CD4-positive, alpha-beta T cell treated with Interleukin-17A for 1 hour (primary cell): ENCODE data around the gene MRPS34.

Experiments
- DNase-seq: peaks from one replicate; pipeline ENCODE4 v3.0.0-alpha.2; 2020

MRPS34 gene

DNA sequence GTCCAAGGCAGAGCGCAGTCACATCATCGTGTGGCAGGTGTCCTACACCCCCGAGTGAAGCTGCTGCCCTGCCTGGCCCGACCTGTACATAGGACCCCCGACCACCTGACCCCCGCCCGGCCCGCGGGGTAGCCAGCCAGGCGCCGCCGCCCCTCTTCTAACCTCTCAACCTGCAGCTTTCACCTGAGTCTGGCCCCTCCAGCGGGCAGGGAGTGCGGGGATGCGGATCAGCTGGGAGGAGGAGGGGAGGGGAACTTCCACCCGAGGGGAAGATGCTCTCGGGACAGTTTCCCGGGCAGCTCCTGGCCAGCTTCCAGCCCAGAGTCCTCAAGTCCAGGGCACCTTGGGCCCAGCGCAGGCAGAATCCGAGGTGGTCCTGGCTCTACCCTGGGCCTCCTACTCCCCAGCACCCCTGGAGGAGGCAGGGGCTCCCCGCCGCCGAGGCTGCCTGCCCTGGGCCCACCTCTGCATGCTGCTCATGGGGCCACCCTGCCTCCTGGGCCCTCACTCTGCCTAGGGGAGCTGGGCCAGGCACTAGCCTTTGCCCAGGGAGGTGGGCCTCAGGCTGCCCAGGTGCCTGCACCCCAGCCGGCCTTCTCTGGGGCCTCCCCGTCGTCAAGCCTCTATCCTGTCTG is 4.0 kb downstream of the MRPS34 start:
- DNase-seq = no peak

DNA sequence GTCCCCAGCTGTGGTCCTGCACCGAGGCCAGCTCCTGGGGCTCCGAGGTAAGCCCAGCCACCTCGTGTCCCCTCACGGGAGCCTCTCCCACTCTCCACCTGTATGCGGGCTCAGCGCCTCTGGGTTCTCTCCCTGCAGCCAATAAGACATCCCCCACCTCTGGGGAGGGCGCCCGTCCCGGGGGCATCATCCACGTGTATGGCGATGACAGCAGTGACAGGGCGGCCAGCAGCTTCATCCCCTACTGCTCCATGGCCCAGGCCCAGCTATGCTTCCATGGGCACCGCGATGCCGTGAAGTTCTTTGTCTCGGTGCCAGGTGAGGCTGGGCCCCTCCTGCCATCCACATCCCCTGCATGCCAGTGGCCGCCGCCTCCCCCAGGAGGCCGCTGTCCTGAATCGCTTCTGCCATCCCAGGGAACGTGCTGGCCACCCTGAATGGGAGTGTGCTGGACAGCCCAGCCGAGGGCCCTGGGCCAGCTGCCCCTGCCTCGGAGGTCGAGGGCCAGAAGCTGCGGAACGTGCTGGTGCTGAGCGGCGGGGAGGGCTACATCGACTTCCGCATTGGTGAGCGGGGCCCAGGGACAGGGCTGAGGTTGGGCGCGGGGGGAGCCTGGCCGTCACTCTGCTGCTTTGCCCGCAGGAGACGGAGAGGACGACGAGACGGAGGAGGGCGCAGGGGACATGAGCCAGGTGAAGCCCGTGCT is 4.7 kb downstream of the MRPS34 start:
- no peak for DNase-seq

DNA sequence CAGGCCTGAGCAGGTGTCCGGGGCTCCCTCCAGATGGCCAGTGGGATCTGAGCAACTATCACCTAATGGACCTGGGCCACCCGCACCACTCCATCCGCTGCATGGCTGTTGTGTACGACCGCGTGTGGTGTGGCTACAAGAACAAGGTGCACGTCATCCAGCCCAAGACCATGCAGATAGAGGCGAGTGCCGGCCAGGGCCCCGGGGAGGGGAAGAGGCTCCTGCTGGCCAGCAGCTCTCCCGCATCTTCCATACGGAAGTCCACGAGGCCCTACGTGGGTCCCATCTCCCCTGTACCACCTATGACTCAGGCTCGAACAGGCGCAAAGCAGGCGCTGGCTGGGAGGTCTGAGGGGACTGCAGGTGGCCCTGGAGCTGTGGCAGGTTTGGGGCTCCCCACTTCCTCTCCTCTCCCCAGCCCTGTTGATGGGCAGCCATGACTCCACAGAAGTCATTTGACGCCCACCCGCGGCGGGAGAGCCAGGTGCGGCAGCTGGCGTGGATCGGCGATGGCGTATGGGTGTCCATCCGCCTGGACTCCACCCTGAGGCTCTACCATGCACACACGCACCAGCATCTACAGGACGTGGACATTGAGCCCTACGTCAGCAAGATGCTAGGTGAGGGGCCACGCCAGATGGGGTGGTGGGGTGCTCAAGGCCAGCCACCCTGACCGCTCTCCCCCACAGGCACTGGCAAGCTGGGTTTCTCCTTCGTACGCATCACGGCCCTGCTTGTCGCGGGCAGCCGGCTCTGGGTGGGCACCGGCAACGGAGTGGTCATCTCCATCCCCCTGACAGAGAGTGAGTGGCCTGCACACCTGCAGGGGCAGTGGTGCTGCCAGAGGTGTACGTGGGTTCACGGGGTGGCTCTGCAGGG is 5.6 kb downstream of the MRPS34 start:
- DNase-seq = no peak

DNA sequence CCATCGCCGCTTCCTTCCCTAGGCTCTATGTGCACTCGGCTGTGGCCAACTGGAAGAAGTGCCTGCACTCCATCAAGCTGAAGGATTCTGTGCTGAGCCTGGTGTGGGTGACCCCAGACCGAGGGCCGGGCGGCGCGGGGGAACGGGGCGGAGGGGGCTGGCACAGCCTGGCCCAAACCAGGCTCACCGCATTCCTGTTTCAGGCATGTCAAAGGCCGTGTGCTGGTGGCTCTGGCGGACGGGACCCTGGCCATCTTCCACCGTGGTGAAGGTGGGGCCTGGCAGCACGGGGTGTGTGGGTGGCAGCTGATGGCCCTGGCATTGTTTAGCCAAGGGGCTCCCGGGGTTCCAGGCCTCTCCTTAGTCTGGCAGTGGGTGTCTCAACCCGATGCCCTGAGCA is 6.2 kb downstream of the MRPS34 start:
- DNase-seq = no peak

DNA sequence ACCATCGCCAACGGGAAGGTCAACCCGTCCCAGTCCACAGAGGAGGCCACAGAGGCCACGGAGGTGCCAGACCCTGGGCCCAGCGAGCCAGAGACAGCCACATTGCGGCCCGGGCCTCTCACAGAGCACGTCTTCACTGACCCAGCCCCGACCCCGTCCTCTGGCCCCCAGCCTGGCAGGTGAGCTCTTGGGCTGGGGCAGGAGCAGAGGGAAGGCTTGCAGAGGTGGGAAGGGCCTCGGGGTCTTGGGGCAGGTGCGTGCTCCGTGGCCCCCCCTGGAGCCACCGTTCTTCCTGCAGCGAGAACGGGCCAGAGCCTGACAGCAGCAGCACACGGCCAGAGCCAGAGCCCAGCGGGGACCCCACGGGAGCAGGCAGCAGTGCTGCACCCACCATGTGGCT is 6.7 kb downstream of the MRPS34 start:
- no peak for DNase-seq

DNA sequence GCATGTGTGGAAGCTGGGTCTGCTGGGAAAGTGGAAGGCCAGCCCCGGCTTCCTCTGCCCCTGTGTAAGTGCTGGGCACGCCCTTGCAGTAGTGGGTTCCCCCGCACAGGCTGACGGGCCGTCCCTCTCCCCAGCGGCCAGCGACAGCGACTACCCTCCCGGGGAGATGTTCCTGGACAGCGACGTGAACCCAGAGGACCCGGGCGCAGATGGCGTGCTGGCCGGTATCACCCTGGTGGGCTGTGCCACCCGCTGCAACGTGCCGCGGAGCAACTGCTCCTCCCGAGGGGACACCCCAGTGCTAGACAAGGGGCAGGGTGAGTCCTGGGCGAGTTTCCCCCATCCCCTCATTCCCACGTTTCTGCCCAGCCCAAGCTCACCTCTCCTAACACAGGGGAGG is 7.1 kb downstream of the MRPS34 start:
- no peak for DNase-seq

DNA sequence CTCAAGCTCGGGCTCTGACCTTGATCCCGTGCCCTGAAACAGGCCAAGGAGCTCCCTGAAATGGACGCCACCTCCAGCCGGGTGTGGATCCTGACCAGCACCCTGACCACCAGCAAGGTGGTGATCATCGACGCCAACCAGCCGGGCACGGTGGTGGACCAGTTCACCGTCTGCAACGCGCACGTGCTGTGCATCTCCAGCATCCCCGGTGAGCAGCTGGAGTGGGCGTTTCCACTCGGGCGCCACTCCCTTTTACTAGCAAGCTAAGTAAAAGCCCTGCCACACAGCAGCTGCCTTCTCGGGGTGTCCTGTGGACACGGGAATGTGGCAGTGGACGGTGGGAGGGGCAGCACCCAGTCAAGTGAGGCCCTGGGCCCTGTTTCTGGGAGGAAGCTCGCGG is 8.0 kb downstream of the MRPS34 start:
- DNase-seq = no peak

DNA sequence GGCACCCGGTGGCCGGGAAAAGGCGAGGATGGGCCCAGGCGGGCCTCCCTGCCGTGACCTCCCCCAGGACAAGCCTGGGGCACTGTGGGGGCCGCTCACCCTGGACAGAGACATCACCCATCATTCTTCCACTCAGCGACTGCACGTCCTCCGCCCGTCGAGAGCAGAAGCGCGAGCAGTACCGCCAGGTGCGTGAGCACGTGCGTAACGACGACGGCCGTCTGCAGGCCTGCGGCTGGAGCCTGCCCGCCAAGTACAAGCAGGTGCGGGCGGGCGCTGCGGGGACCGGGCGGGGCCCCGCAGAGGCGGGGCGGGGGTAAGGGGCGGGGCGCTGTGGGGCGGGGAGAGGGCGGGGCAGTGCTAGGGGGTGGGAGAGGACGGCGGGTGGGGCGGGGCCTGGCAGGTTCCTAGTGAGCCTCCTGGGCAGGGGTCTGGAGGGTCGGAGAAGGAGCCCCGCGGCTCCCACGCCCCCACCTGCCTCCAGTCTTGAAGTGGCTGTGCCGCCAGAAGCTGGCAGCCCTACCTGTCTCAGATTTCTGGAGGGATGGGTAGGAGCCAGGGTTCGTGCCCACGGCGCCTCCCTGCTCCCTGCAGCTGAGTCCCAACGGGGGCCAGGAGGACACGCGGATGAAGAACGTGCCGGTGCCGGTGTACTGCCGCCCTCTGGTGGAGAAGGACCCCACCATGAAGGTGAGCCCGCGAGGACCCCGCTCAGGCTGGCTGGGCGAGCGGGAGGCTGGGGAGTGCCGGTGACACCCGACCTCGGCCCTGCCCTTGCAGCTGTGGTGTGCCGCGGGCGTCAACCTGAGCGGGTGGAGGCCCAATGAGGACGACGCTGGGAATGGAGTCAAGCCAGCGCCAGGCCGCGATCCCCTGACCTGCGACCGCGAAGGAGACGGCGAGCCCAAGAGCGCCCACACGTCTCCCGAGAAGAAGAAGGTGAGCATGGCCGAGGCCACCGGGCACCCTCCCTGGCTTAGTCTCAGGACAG is 9.1 kb downstream of the MRPS34 start:
- DNase-seq = no peak

DNA sequence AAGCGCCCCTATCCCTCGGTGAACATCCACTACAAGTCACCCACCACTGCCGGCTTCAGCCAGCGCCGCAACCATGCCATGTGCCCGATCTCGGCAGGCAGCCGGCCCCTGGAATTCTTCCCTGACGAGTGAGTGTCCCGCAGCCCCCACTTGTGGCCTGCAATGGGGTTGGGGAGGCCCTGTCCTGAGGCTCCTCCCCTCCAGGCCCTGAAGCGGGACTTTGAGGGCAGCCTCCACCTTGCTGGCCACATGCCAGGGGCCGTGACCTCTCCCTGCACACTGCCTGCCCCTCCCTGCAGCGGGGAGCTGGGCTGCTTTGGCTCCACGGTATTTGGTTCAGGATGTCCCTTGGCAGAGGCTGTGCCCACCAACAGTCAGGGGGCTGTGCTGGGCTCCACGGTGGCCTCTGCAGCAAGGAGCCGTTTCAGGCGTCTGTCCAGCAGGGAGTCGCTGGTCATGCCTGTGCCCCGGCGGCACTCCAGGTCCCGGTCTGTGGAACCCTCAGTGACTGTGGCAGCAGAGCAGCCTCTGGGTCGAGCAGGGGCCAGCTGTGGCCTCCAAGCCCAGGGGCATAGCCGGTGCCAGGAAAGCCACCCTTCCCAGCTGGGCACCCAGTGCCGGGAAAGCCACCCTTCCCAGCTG is 9.9 kb downstream of the MRPS34 start:
- no peak for DNase-seq

DNA sequence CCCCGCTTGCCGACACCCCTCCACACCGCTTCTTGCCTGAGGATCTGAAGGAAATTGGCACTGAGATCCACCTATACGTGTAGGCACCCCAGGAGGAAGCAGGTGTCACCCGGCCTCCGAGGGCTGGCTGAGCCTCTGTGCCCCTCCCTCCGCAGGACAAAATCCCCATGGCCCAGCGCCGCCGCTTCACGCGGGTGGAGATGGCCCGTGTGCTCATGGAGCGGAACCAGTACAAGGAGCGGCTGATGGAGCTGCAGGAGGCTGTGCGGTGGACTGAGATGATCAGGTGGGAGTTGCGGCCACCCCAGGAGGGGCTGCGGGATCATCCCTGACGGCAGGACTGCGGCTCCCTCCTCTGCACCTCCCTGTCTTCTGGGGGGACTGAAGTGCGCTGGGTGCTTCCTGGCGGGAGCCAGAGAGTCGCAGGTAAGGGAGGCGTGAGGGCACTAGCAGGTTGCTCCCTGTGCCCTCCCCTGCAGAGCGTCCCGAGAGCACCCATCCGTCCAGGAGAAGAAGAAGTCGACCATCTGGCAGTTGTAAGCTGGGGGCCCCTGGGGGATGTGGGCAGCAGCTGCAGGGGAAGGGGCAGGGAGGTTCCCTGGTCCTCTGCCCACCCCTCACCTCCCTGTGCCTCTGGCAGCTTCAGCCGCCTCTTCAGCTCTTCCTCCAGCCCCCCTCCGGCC is 10.6 kb downstream of the MRPS34 start:
- DNase-seq = no peak

DNA sequence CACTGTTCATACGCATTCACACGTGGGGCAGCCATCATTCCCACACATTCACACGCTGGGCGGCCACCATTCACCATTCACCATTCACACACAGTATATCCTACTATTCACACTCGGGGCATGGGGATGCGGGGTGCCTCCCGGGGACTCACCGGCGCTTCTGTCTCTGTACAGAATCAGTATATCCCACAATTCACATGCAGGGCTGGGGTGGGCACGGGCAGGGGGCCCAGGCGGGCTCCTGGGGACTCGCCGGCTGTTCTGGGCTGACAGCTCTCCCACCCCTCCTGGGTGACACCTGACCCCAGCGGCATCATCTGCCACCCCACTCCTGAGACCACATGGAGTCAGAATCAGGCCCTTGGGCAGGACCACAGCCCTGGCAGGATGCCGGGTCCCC is 11.2 kb downstream of the MRPS34 start:
- DNase-seq = no peak

DNA sequence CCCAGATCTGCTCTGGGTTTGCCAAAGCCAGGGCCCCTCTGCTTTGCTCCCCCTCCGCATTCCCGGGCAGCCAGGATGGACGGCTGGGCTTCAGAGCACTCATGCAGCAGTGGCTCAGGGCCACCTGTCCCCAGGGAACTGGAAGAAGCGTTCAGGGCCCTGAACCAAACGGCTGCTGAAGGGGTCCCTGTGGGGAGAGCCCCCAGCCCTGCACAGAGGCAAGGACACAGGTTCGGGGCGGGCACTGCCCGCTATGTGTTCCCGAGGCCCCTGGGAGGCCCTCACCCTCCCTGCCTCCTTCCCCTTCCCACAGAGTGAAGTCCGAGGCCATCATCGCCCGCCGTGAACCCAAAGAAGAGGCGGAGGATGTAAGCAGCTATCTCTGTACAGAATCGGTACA is 12.0 kb downstream of the MRPS34 start:
- no peak for DNase-seq

DNA sequence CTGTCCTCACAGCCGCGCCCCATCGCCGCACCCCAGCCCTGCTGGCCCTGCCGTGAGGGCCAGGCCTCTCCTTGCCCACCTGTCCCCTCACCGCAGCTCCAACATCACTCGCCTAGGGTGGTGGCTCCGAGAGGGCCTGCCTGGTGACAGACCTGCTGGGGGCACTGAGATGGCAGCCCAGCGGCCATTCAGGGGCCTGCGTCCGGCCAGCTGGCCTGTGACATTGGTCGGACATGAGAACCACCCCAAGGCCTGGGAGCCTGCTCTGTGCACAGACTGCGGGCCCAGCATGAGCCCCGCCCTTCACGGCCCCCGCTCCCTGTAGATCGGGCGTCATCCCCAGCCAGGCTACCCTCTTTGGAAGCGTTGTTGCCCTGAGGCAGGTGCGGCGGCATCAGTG is 13.4 kb downstream of the MRPS34 start:
- DNase-seq = no peak

DNA sequence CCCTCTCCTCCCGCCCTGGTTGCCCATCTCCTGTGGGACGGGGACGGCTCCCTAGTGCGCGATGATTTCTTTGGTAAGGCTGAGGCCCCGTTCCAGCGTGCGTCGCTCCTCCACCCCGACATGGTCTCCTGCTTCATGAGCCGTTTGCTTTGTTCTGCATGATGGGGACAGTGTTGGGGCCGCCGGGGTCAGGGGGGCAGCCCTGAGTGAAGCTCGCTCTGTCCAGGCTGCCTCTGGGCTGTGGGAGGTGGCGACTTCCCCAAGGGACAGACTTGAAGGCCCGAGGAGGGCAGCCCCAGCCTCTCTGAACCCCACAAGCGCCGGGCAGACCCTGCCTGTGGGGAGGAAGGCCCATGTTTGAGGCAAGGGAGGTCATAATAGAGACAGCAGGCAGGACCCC is 14.0 kb downstream of the MRPS34 start:
- DNase-seq = no peak

DNA sequence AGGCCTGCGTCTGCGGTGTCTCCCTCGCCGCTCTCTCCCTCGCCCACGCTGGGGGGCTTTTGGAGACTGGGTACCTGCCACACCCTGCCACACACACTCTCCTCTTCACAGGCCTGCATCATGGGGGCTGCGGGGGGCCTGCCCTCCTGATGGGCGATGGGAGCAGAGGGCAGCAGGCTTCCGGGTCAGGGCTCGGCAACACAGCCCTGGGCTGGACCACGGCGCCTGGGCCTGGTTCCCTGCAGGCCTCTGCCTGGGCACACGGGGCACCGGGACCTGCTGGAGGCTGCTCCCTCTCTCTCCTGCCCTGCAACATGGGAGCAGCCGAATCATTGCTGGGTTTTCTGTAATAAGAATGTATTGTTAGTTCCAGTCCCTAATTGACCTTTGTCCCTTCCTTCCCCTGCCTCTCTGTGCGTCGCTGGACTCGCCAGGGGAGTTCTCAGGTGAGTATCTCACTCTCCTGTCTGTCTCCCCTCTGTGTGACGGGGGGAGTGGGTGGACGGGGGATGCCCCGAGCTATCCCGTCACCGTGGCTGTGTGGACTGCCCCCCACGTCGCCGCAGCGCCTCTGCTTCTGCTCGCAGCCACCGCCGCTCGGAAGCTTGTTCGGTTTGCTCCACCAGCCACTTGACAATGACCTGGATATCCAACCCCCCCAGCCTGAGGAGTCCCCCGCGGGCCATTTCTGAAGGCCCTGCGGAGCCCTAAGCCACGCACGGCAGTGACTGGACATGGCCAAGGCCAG is 15.0 kb downstream of the MRPS34 start:
- no peak for DNase-seq

DNA sequence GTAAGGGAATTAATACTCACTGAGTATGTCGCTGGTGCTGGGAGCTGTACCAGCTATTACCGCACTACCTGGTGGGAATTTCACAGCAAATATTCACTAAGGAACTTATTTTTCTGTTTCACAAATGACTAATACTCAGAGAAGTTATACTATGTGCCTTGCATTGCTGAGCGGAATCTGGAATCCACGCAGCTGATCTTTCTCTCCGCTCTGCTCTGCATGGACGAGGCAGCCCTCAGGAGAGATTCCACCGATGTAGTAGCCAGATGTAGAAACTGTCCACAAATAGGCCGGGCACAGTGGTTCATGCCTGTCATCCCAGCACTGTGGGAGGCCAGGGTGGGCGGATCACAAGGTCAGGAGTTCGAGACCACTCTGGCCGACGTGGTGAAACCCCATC is 18.7 kb downstream of the MRPS34 start:
- no peak for DNase-seq

DNA sequence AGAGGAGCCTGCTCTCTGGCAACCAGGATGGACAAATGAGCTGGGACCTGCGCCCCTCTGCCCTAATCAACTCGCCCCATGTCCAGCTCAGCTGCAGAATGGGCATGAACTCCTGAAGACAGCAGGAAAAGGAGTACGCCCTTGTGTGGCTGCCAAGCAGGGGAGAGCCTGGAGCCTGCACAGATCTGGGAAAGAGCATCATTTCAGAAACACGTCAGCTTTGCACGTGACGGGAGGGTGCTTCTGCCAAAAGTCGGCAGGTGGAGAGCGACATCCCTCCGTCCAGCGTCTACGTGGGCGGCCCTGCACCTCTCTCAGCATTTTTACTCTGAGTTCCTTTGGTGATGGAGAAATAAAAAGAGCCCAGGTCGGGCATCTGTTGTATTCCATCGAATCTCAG is 20.1 kb downstream of the MRPS34 start:
- no peak for DNase-seq

DNA sequence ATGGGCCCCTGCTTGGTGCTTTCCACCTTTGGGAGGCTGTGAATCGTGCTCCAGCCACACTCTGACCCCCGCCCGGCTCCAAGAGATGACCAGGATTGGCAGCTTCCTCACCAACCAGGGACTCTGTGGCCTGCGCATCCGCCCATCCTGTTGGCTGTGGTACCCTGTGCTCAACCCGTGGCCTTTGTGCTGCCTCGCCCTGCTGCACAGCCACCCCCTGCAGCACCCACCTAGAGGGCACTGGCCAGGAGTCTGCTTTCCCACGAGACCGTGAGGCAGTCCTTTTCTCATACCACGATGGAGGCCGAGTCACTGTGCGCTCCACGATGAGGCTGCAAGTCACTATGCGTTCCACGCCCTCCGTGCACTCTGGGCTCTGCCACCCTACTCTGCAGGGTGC is 21.0 kb downstream of the MRPS34 start:
- DNase-seq = no peak

DNA sequence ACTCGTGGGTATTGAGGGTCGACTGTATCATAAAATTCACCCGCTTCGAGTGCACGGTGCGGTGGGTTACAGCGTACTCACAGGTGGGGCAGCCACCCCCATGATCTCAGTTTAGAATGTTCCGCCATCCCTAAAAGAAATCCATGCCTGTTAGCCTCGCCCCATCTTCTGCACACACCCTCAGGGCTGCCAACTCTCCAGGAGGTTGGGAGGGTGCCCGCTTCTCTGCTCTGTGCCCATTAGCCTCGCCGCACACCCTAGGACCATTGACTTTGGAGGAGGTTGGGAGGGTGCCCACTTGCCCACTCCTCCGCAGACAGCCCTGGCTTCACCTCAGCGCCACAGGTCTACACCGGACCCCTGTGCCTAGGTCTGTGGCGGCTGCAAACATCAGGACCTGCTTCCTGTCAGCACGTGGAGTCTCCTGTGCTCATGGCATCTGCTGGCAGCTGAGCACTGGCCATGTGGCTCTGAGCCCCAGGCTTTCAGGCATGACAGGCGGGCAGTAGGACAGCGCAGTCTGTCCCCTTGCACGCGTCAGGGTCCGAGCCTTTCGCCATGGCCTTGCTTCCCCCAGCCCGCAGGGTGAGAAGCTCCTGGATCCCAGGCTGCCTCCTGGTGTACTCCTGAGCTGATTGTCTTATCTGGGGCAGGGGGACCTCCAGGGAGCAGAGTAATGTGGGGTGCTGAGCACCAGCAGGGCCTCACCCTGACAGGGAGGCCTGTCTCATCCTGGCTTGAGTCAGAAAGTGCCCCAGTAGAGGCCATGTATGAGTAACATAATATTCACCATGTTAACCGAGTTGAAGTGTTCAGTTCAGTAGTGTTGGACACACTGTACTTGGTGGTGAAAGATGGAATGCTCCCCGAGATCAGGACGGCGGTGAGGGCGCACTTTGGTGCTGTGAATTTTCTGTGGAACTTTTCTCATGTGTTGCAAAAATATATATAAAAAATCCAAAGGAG is 23.5 kb downstream of the MRPS34 start:
- no peak for DNase-seq

DNA sequence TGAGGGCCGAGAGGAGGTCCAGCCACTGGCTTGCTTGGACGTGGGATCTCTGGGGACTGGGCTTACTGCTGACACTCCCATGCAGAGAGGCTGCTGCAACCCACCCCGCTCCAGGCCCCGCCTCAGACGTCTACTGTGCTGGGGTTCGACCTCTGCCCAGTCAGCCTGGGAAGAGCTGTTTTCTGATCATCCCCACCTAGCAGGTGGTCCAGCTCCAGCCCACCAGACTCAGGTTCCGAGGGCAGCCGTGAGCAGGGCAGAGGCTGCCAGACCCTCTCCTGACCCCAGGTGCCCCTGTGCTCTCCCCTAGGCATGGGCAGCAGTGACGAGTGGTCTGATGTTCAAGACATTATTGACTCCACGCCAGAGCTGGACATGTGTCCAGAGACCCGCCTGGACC is 25.0 kb downstream of the MRPS34 start:
- DNase-seq = no peak
